Endothelial cell of umbilical vein (primary cell): ENCODE measurements around the gene OR2AE1. TPM values are rescaled to one million over a fixed set of nuclear protein-coding genes. Genes with fewer than 3 reads are reported as not detected.
"Not testable (repeated sequence)": the region's sequence is repeated elsewhere in the genome, so short reads cannot be mapped to it uniquely, and the experiment has no call there.

ENCODE experiments used
- BruUV-seq: library from RNA; stranded (reverse); fragments of 400-500 nt; replicated peaks from 2 replicates; lab custom pipeline; 2021; lab: Mats Ljungman, UMichigan
- CTCF ChIA-PET: fragments of 300-600, 350-600 bp; sonication (Branson Sonifier 250); formaldehyde crosslinking; loops from one replicate; lab custom pipeline; 2021; ENCODE audit warnings: antibody characterized with exemption, inconsistent platforms; lab: Charles Lee
- POLR2A ChIA-PET: fragments of 300-600, 350-600 bp; sonication (Branson Sonifier 250); formaldehyde crosslinking; loops from one replicate; lab custom pipeline; 2021; ENCODE audit warnings: antibody characterized with exemption, inconsistent platforms; lab: Charles Lee
- DNase-seq: peaks from one replicate; pipeline ENCODE4 v3.0.0-alpha.2; 2011; ENCODE audit warnings: low read depth, low spot score
- FAIRE-seq: peaks from 2 replicates; lab custom pipeline; 2011; peaks lifted over from hg19 to GRCh38; lab: Jason Lieb, UNC
- H2AFZ ChIP-seq: 2 replicates; pipeline ENCODE4 v1.6.0; 2012; ENCODE audit warnings: low read depth, low read length, control low read depth, inconsistent platforms
- H3K27ac ChIP-seq: 2 replicates; pipeline ENCODE4 v1.5.1; 2011; ENCODE audit warnings: low read depth, mild to moderate bottlenecking, control low read depth, low read length, moderate library complexity; ENCODE audit not compliant: insufficient read depth
- H3K27me3 ChIP-seq, 2 experiments: 2 replicates each; pipeline versions ENCODE4 v1.6.0 to v1.6.1; 2011; ENCODE audit warnings: low read length in 2 of 2, mixed read lengths in 1 of 2; ENCODE audit not compliant: control insufficient read depth in 2 of 2, insufficient read depth in 2 of 2
- H3K36me3 ChIP-seq, 2 experiments: 2 replicates in 1 of 2; 3 replicates in 1 of 2; pipeline ENCODE4 v1.5.1; 2011; ENCODE audit warnings: low read length in 2 of 2, mild to moderate bottlenecking in 1 of 2, moderate library complexity in 1 of 2; ENCODE audit not compliant: control insufficient read depth in 2 of 2, insufficient read depth in 2 of 2; ENCODE audit errors: extremely low read depth in 1 of 2
- H3K4me1 ChIP-seq: 3 replicates; pipeline ENCODE4 v1.5.1; 2011; ENCODE audit warnings: mild to moderate bottlenecking, low read length; ENCODE audit not compliant: control insufficient read depth, insufficient read depth; ENCODE audit errors: extremely low read depth
- H3K4me2 ChIP-seq: 2 replicates; pipeline ENCODE4 v1.6.1; 2011; ENCODE audit warnings: low read length, control low read depth, mixed read lengths; ENCODE audit not compliant: insufficient read depth
- H3K4me3 ChIP-seq, 3 experiments: fragments of 200-600 bp in 1 of 3; sonication (generic), shearing (Covaris generic) in 1 of 3; replicated peaks in 1 of 3; 2 replicates each; pipeline ENCODE4 v1.5.1; 2011 to 2016; ENCODE audit warnings: control low read depth in 3 of 3, low read length in 3 of 3, mild to moderate bottlenecking in 2 of 3, inconsistent platforms in 1 of 3, low read depth in 1 of 3, moderate library complexity in 1 of 3; ENCODE audit not compliant: insufficient read depth in 1 of 3
- H3K79me2 ChIP-seq: 2 replicates; pipeline ENCODE4 v1.6.0; 2012; ENCODE audit warnings: low read length, inconsistent platforms; ENCODE audit not compliant: control insufficient read depth, insufficient read depth
- H3K9ac ChIP-seq: replicated peaks from 2 replicates; pipeline ENCODE3; 2011; ENCODE audit warnings: low read length, control low read depth; ENCODE audit not compliant: insufficient read depth; ENCODE audit errors: extremely low read depth
- H3K9me1 ChIP-seq: replicated peaks from 3 replicates; pipeline ENCODE4 v1.6.0; 2011; ENCODE audit warnings: mild to moderate bottlenecking, low read length; ENCODE audit not compliant: control insufficient read depth, insufficient read depth; ENCODE audit errors: extremely low read depth
- H3K9me3 ChIP-seq: replicated peaks from 2 replicates; pipeline ENCODE4 v1.5.1; 2012; ENCODE audit warnings: low read length, inconsistent platforms; ENCODE audit not compliant: control insufficient read depth, insufficient read depth
- H4K20me1 ChIP-seq: replicated peaks from 2 replicates; pipeline ENCODE3; 2011; ENCODE audit warnings: mild to moderate bottlenecking, low read length; ENCODE audit not compliant: control insufficient read depth, insufficient read depth; ENCODE audit errors: extremely low read depth
- FOS ChIP-seq: IDR thresholded peaks from 2 replicates; pipeline ENCODE4 v1.6.1; 2011; ENCODE audit warnings: mild to moderate bottlenecking, low read length, moderate library complexity, borderline replicate concordance; ENCODE audit not compliant: insufficient read depth
- GATA2 ChIP-seq: IDR thresholded peaks from 2 replicates; pipeline ENCODE4 v1.7.0; 2011; ENCODE audit warnings: low read depth, mild to moderate bottlenecking, moderate library complexity, mixed read lengths, low read length; ENCODE audit not compliant: insufficient read length, insufficient read depth
- JUN ChIP-seq: IDR thresholded peaks from 2 replicates; pipeline ENCODE4 v1.6.1; 2011; ENCODE audit warnings: borderline replicate concordance, low read depth; ENCODE audit not compliant: insufficient read length, insufficient read depth
- MYC ChIP-seq: IDR thresholded peaks from one replicate; pipeline ENCODE4 v1.6.1; 2011; ENCODE audit warnings: mild to moderate bottlenecking, low read depth, low read length
- POLR2A ChIP-seq: IDR thresholded peaks from 2 replicates; pipeline ENCODE4 v1.6.1; 2012; ENCODE audit warnings: low read depth, mild to moderate bottlenecking, control low read depth, low read length
- POLR2AphosphoS5 ChIP-seq: IDR thresholded peaks from 2 replicates; pipeline ENCODE4 v1.6.1; 2012; ENCODE audit warnings: low read depth, mild to moderate bottlenecking, control low read depth, low read length, moderate library complexity; ENCODE audit not compliant: insufficient read depth
- dilution Hi-C: fragments of 300-500 bp; cut with MboI; formaldehyde crosslinking; loops from one replicate; pipeline ENCODE4 v1.15.0; 2019; ENCODE audit warnings: low sequenced_read_pairs; ENCODE audit not compliant: extremely low pct_ligation_motif_present
- intact Hi-C: fragments of 100-400 bp; cut with micrococcal nuclease; formaldehyde crosslinking; loops from one replicate; pipeline ENCODE4 v1.10.0; 2022
- polyA plus RNA-seq, 4 experiments: library from polyadenylated mRNA; depleted of rRNA in 3 of 4; stranded (reverse) in 3 of 4; unstranded in 1 of 4; fragments of >200 nt; gene quantifications; 2 replicates each; pipeline versions ENCODE4 v1.2.1 to v1.2.3, GENCODE V29; 2011 to 2012; ENCODE audit warnings: missing spikeins in 1 of 4
- total RNA-seq: library from RNA; stranded (reverse); gene quantifications from 2 replicates; pipeline ENCODE4 v1.2.3, GENCODE V29; 2021

The OR2AE1 gene
- total and polyA plus RNA-seq, 2 donors (not counting 3 experiments of a cell fraction or from before 2014, with no cell fraction given): 0.18 TPM; not detected in 1

DNA sequence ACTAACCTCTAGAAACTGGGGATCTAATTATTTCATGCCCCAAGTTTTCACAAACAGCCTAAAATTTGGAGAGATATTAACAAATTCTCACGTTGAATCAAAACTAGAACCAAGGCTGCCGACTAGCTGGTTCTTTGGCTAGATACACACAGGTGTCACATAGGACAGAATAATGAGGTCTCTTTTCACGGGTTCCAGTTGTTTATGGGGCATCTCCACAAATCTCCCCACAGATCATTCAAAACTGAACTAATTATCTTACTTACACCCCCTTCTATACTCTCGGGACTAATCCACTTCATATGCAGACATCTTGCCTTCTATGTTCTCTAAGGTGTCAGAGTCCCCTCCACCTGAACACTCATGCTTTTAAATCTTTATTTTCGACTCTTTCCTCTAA is 16.4 kb upstream of the OR2AE1 start:
- no peak overlapping the region for H2AFZ ChIP-seq
- intact Hi-C loops: no loop called here
- no peak overlapping the region for H3K4me2 ChIP-seq
- H3K27ac ChIP-seq: no peak overlapping the region
- no peak overlapping the region for H3K9ac ChIP-seq
- TF ChIP-seq MYC (no peak), FOS (no peak), POLR2AphosphoS5 (no peak), POLR2A (no peak), JUN (no peak), GATA2 (no peak)
- FAIRE-seq (no peak), DNase-seq (no peak)
- no peaks in the 10 kb centered on the region for H4K20me1 ChIP-seq
- no peaks in the 10 kb centered on the region for H3K4me1 ChIP-seq
- no peaks in the 10 kb centered on the region for H3K9me3 ChIP-seq
- CTCF ChIA-PET: no interaction called here
- no TSS peak for BruUV-seq
- no peak overlapping the region for H3K4me3 ChIP-seq
- dilution Hi-C loops: no loop called here
- no peaks in the 10 kb centered on the region for H3K79me2 ChIP-seq
- H3K27me3 ChIP-seq: no peaks in the 10 kb centered on the region
- no peaks in the 10 kb centered on the region for H3K9me1 ChIP-seq
- peaks cover 0 to 2% of the 10 kb centered on the region in 2 experiments for H3K36me3 ChIP-seq
- POLR2A ChIA-PET: no interaction called here

- H3K4me2 ChIP-seq, dilution Hi-C loops, H2AFZ ChIP-seq, H3K79me2 ChIP-seq, H4K20me1 ChIP-seq, CTCF ChIA-PET, POLR2A ChIA-PET, H3K9ac ChIP-seq, H3K9me1 ChIP-seq, intact Hi-C loops, H3K27me3 ChIP-seq, H3K4me3 ChIP-seq, BruUV-seq, DNase-seq, H3K4me1 ChIP-seq, H3K36me3 ChIP-seq, H3K9me3 ChIP-seq, H3K27ac ChIP-seq, FAIRE-seq: not testable (repeated sequence)
These were observed 13.5 kb upstream of the OR2AE1 start for GRCh38 chr7:99890348-99890747.

- H3K4me1 ChIP-seq, H3K9me1 ChIP-seq, H3K27me3 ChIP-seq, dilution Hi-C loops, intact Hi-C loops, BruUV-seq, H3K79me2 ChIP-seq, H3K9ac ChIP-seq, H3K4me3 ChIP-seq, H2AFZ ChIP-seq, FAIRE-seq, POLR2A ChIA-PET, H3K27ac ChIP-seq, H3K36me3 ChIP-seq, CTCF ChIA-PET, H3K9me3 ChIP-seq, DNase-seq, H4K20me1 ChIP-seq, H3K4me2 ChIP-seq: not testable (repeated sequence)
These were observed 11.5 kb upstream of the OR2AE1 start for GRCh38 chr7:99888366-99888765.
